Measurements from ENCODE around the gene ANTXR2. TPM values are rescaled to one million over a fixed set of nuclear protein-coding genes. Genes with fewer than 3 reads are reported as not detected.

The ANTXR2 gene
- total and polyA plus RNA-seq, 2 of the 8 experiments (the other 6 are each of a cell fraction or from before 2014, with no cell fraction given): 1.1 to 7.5 TPM

DNA sequence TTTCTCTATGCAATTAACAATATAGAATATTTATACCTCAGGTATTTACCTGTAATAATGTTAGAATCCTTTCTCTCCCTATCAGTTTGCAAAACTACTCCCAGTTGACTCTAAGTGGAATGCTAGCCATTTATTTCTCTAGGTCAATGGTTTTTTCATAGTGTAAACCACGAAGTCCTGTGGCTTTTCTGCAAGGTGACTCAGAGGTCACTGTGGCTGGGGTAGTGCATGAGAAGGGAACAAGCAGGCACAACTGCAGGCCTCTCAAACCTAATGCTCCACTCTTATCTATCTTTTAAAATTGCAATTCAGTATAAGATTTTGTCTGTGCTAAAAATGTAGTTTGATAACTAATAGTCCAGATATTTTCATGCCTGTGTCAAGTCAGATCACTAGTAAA, 159.4 kb downstream of the ANTXR2 start (continued):
- TF ChIP-seq SRF (IDR thresholded peaks at IDR 0.05; ENCODE audit: low read depth, low read length) (no peak), POLR2A (IDR thresholded peaks at IDR 0.05; ENCODE audit: control extremely low read depth in 1 of 2, low read depth in 2 of 2, low read length in 2 of 2) (no peak)

Data from H1 (cell line).